HEK293 (cell line): ENCODE measurements around the gene ZNF608.

Source experiments
- CTCF ChIA-PET: fragments of 350-600 bp; formaldehyde crosslinking; extraction: SDS; loops from one replicate; lab custom pipeline; 2021; ENCODE audit warnings: antibody characterized with exemption; lab: Yijun Ruan, JAX
- POLR2A ChIA-PET: fragments of 300-600 bp; formaldehyde crosslinking; extraction: SDS; loops from one replicate; lab custom pipeline; 2020; ENCODE audit warnings: antibody characterized with exemption, inconsistent platforms; lab: Yijun Ruan, JAX
- H3K27ac ChIP-seq: fragments of 200-500 bp; sonication (Bioruptor generic); 2 replicates; pipeline ENCODE4 v1.5.1; 2014; ENCODE audit warnings: low read depth, low read length, control low read depth, inconsistent platforms; ENCODE audit errors: extremely low read depth
- H3K36me3 ChIP-seq, 2 experiments: fragments of 200-500 bp in 1 of 2; sonication (Bioruptor generic) in 1 of 2; 1 replicate in 1 of 2; 2 replicates in 1 of 2; pipeline ENCODE4 v1.5.1; 2014 to 2017; ENCODE audit warnings: inconsistent platforms in 2 of 2, low read length in 2 of 2; ENCODE audit not compliant: control insufficient read depth in 2 of 2, insufficient read depth in 1 of 2
- H3K4me1 ChIP-seq: fragments of 200-500 bp; sonication (Bioruptor generic); 2 replicates; pipeline ENCODE4 v1.5.1; 2014; ENCODE audit warnings: mild to moderate bottlenecking, low read length, inconsistent platforms; ENCODE audit not compliant: control insufficient read depth, insufficient read depth
- H3K4me3 ChIP-seq: 2 replicates; pipeline ENCODE4 v1.5.1; 2011; ENCODE audit warnings: low read depth, mild to moderate bottlenecking, control low read depth, low read length, moderate library complexity
- H3K9me3 ChIP-seq: fragments of 200-500 bp; sonication (Bioruptor generic); 2 replicates; pipeline ENCODE4 v1.5.1; 2014; ENCODE audit warnings: low read depth, low read length, inconsistent platforms; ENCODE audit not compliant: control insufficient read depth, insufficient read depth
- HOXD13 ChIP-seq: sonication (generic); formaldehyde crosslinking; IDR thresholded peaks from 2 replicates; pipeline ENCODE4 v1.8.0; 2022; ENCODE audit warnings: missing genetic modification reagents, borderline replicate concordance
- KLF17 ChIP-seq: fragments of 450-650 bp; formaldehyde crosslinking; IDR thresholded peaks from 2 replicates; pipeline ENCODE4 v1.5.1; 2016; ENCODE audit warnings: missing biosample characterization, missing genetic modification characterization
- PBX3 ChIP-seq: sonication (generic); formaldehyde crosslinking; IDR thresholded peaks from 2 replicates; pipeline ENCODE4 v1.8.1; 2022; ENCODE audit warnings: mild to moderate bottlenecking, moderate library complexity, missing genetic modification reagents
- PRDM10 ChIP-seq: fragments of 450-650 bp; formaldehyde crosslinking; IDR thresholded peaks from 2 replicates; pipeline ENCODE4 v1.5.1; 2016; ENCODE audit warnings: missing biosample characterization, missing genetic modification characterization
- TRIM28 ChIP-seq: IDR thresholded peaks from 2 replicates; pipeline ENCODE4 v1.6.1; 2011; ENCODE audit warnings: low read length, control low read depth, borderline replicate concordance
- WT1 ChIP-seq: fragments of 450-650 bp; formaldehyde crosslinking; IDR thresholded peaks from 2 replicates; pipeline ENCODE4 v1.5.1; 2016; ENCODE audit warnings: missing biosample characterization, missing genetic modification characterization
- ZBTB48 ChIP-seq: fragments of 450-650 bp; formaldehyde crosslinking; IDR thresholded peaks from 2 replicates; pipeline ENCODE4 v1.5.1; 2016; ENCODE audit warnings: missing biosample characterization, missing genetic modification characterization
- ZNF133 ChIP-seq: fragments of 450-650 bp; formaldehyde crosslinking; IDR thresholded peaks from 2 replicates; pipeline ENCODE4 v1.5.1; 2016; ENCODE audit warnings: missing biosample characterization, missing genetic modification characterization
- ZNF157 ChIP-seq: fragments of 450-650 bp; formaldehyde crosslinking; IDR thresholded peaks from 2 replicates; pipeline ENCODE4 v1.5.1; 2016; ENCODE audit warnings: missing biosample characterization, missing genetic modification characterization
- ZNF2 ChIP-seq: fragments of 450-650 bp; formaldehyde crosslinking; IDR thresholded peaks from 2 replicates; pipeline ENCODE4 v1.5.1; 2016; ENCODE audit warnings: missing biosample characterization, missing genetic modification characterization
- ZNF350 ChIP-seq: fragments of 450-650 bp; formaldehyde crosslinking; IDR thresholded peaks from 2 replicates; pipeline ENCODE4 v1.5.0; 2017; ENCODE audit warnings: missing biosample characterization, mild to moderate bottlenecking, missing genetic modification characterization
- ZNF354C ChIP-seq: fragments of 450-650 bp; formaldehyde crosslinking; IDR thresholded peaks from 2 replicates; pipeline ENCODE4 v1.5.1; 2016; ENCODE audit warnings: missing biosample characterization, missing genetic modification characterization, low read depth, borderline replicate concordance
- ZNF426 ChIP-seq: fragments of 450-650 bp; formaldehyde crosslinking; IDR thresholded peaks from 2 replicates; pipeline ENCODE4 v1.5.1; 2017; ENCODE audit warnings: missing biosample characterization, missing genetic modification characterization, mild to moderate bottlenecking, inconsistent platforms, moderate library complexity
- ZNF48 ChIP-seq: fragments of 450-650 bp; formaldehyde crosslinking; IDR thresholded peaks from 2 replicates; pipeline ENCODE4 v1.5.1; 2016; ENCODE audit warnings: missing biosample characterization, missing genetic modification characterization
- ZNF513 ChIP-seq: fragments of 450-650 bp; IDR thresholded peaks from 2 replicates; pipeline ENCODE4 v1.5.1; 2018; ENCODE audit warnings: missing biosample characterization, missing genetic modification characterization
- ZNF521 ChIP-seq: fragments of 450-650 bp; formaldehyde crosslinking; IDR thresholded peaks from 2 replicates; pipeline ENCODE4 v1.5.1; 2017; ENCODE audit warnings: missing biosample characterization, mild to moderate bottlenecking, missing genetic modification characterization
- ZNF555 ChIP-seq: fragments of 450-650 bp; formaldehyde crosslinking; conservative IDR thresholded peaks from 2 replicates; pipeline ENCODE4 v1.5.1; 2017; ENCODE audit warnings: missing biosample characterization, mild to moderate bottlenecking, missing genetic modification characterization, inconsistent platforms
- ZNF610 ChIP-seq: fragments of 450-650 bp; formaldehyde crosslinking; IDR thresholded peaks from 2 replicates; pipeline ENCODE4 v1.5.1; 2016; ENCODE audit warnings: missing biosample characterization, missing genetic modification characterization, borderline replicate concordance
- ZNF621 ChIP-seq: fragments of 450-650 bp; formaldehyde crosslinking; IDR thresholded peaks from 2 replicates; pipeline ENCODE4 v1.5.1; 2017; ENCODE audit warnings: missing biosample characterization, missing genetic modification characterization
- ZNF629 ChIP-seq: fragments of 450-650 bp; formaldehyde crosslinking; IDR thresholded peaks from 2 replicates; pipeline ENCODE4 v1.5.1; 2017; ENCODE audit warnings: missing biosample characterization, missing genetic modification characterization
- ZNF704 ChIP-seq: fragments of 450-650 bp; formaldehyde crosslinking; IDR thresholded peaks from 2 replicates; pipeline ENCODE4 v1.5.1; 2016; ENCODE audit warnings: missing biosample characterization, missing genetic modification characterization
- ZNF792 ChIP-seq: fragments of 450-650 bp; formaldehyde crosslinking; IDR thresholded peaks from 2 replicates; pipeline ENCODE4 v1.5.1; 2016; ENCODE audit warnings: missing biosample characterization, missing genetic modification characterization
- TF ChIP-seq, protein P1 (sequence below): fragments of 450-650 bp; formaldehyde crosslinking; IDR thresholded peaks from 2 replicates; pipeline ENCODE4 v1.5.1; 2017; ENCODE audit warnings: missing biosample characterization, missing genetic modification characterization
- TF ChIP-seq, protein P2 (sequence below): fragments of 450-650 bp; formaldehyde crosslinking; IDR thresholded peaks from 2 replicates; pipeline ENCODE4 v1.5.1; 2016; ENCODE audit warnings: missing biosample characterization, missing genetic modification characterization
- TF ChIP-seq, protein P3 (sequence below): fragments of 450-650 bp; formaldehyde crosslinking; IDR thresholded peaks from 2 replicates; pipeline ENCODE4 v1.5.1; 2016; ENCODE audit warnings: missing biosample characterization, missing genetic modification characterization

Gene ZNF608

GRCh38 chr5:124740991-124741583, 5.4 kb downstream of the ZNF608 start:
- ChIA-PET POLR2A (interaction anchor here (0.7 to 1.6 kb wide), 4 partner anchors 85 to 613 kb away, joined by 3 to 5 read pairs (median 4); no protein-coding TSS in a partner anchor), CTCF (interaction anchor here (0.6 kb wide), 1 partner anchor 254 kb away, joined by 3 read pairs; no protein-coding TSS in a partner anchor)
- Histone ChIP-seq H3K4me1 (peaks cover 58% of the 10 kb centered on the region), H3K36me3 (no peaks in the 10 kb centered on the region), H3K27ac (peak overlapping the region; percentile 99), H3K4me3 (no peak overlapping the region), H3K9me3 (no peaks in the 10 kb centered on the region)
- TF ChIP-seq ZNF521 (no peak), TRIM28 (no peak), ZNF621 (tag by site-specific recombination) (no peak), PRDM10 (peak; percentile 79), ZNF629 (tag by site-specific recombination) (peak; percentile 96), ZNF48 (tag by site-specific recombination) (no peak), ZNF704 (tag by site-specific recombination) (no peak), ZNF555 (no peak), ZNF2 (tag by site-specific recombination) (peak; percentile 98), ZNF513 (tag by site-specific recombination) (peak; percentile 68; the same call in 1 of the 2 replicates), ZBTB48 (tag by site-specific recombination) (peak; percentile 42; the same call in 1 of the 2 replicates), ZNF157 (tag by site-specific recombination) (no peak), ZNF133 (tag by site-specific recombination) (no peak), ZNF350 (tag by site-specific recombination) (no peak), ZNF354C (tag by site-specific recombination) (no peak), ZNF426 (tag by site-specific recombination) (no peak), KLF17 (tag by site-specific recombination) (peak; percentile 100), ZNF792 (tag by site-specific recombination) (no peak), PBX3 (CRISPR knock-in tag) (no peak), ZNF610 (tag by site-specific recombination) (peak; percentile 84), WT1 (tag by site-specific recombination) (peak; percentile 100), HOXD13 (CRISPR knock-in tag) (peak; percentile 99)
- TF ChIP-seq, protein P1, sequence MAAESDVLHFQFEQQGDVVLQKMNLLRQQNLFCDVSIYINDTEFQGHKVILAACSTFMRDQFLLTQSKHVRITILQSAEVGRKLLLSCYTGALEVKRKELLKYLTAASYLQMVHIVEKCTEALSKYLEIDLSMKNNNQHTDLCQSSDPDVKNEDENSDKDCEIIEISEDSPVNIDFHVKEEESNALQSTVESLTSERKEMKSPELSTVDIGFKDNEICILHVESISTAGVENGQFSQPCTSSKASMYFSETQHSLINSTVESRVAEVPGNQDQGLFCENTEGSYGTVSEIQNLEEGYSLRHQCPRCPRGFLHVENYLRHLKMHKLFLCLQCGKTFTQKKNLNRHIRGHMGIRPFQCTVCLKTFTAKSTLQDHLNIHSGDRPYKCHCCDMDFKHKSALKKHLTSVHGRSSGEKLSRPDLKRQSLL (tag by site-specific recombination): peak; percentile 93
- TF ChIP-seq, protein P2, sequence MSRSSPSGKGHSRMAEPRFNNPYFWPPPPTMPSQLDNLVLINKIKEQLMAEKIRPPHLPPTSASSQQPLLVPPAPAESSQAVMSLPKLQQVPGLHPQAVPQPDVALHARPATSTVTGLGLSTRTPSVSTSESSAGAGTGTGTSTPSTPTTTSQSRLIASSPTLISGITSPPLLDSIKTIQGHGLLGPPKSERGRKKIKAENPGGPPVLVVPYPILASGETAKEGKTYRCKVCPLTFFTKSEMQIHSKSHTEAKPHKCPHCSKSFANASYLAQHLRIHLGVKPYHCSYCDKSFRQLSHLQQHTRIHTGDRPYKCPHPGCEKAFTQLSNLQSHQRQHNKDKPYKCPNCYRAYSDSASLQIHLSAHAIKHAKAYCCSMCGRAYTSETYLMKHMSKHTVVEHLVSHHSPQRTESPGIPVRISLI: peak; percentile 100
- TF ChIP-seq, protein P3, sequence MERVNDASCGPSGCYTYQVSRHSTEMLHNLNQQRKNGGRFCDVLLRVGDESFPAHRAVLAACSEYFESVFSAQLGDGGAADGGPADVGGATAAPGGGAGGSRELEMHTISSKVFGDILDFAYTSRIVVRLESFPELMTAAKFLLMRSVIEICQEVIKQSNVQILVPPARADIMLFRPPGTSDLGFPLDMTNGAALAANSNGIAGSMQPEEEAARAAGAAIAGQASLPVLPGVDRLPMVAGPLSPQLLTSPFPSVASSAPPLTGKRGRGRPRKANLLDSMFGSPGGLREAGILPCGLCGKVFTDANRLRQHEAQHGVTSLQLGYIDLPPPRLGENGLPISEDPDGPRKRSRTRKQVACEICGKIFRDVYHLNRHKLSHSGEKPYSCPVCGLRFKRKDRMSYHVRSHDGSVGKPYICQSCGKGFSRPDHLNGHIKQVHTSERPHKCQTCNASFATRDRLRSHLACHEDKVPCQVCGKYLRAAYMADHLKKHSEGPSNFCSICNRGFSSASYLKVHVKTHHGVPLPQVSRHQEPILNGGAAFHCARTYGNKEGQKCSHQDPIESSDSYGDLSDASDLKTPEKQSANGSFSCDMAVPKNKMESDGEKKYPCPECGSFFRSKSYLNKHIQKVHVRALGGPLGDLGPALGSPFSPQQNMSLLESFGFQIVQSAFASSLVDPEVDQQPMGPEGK: peak; percentile 88
